Kidney epithelial cell (primary cell): ENCODE results near the gene DHRS7C. TPM values are rescaled to one million over a fixed set of nuclear protein-coding genes. Genes with fewer than 3 reads are reported as not detected.

Experiments used
- DNase-seq: peaks from one replicate; pipeline ENCODE4 v3.0.0-alpha.2; 2010; ENCODE audit warnings: low read depth
- H3K27me3 ChIP-seq: 2 replicates; pipeline ENCODE4 v1.6.0; 2011; ENCODE audit warnings: low read length; ENCODE audit not compliant: control insufficient read depth, insufficient read depth
- H3K36me3 ChIP-seq: 2 replicates; pipeline ENCODE4 v1.5.1; 2011; ENCODE audit warnings: low read length; ENCODE audit not compliant: control insufficient read depth, insufficient read depth
- H3K4me3 ChIP-seq: 2 replicates; pipeline ENCODE4 v1.5.1; 2011; ENCODE audit warnings: low read depth, mild to moderate bottlenecking, control low read depth, low read length
- CTCF ChIP-seq: IDR thresholded peaks from 2 replicates; pipeline ENCODE4 v1.5.1; 2011; ENCODE audit warnings: mild to moderate bottlenecking, moderate library complexity, low read length, control low read depth, inconsistent platforms; ENCODE audit not compliant: insufficient read depth, poor library complexity, severe bottlenecking
- total RNA-seq: library from RNA; depleted of rRNA; stranded (reverse); fragments of >200 nt; gene quantifications from 2 replicates; pipeline ENCODE4 v1.2.3, GENCODE V29; 2015

DHRS7C gene
- total RNA-seq, 1 donor from 2014 or later, result not detected

- no peaks in the 10 kb centered on the region for H3K36me3 ChIP-seq
- no peak for TF ChIP-seq CTCF
- no peak for DNase-seq
- no peaks in the 10 kb centered on the region for H3K27me3 ChIP-seq
- H3K4me3 ChIP-seq, result no peak overlapping the region
These were observed 21.8 kb upstream of the DHRS7C start for GRCh38 chr17:9813166-9813565.

GRCh38 chr17:9811537-9811936 lies 20.1 kb upstream of the DHRS7C start:
- Histone ChIP-seq H3K36me3 (no peaks in the 10 kb centered on the region), H3K27me3 (no peaks in the 10 kb centered on the region), H3K4me3 (no peak overlapping the region)
- TF ChIP-seq CTCF, result no peak
- no peak for DNase-seq

GRCh38 chr17:9811086-9811485 lies 19.7 kb upstream of the DHRS7C start:
- H3K36me3 ChIP-seq, result no peaks in the 10 kb centered on the region
- no peaks in the 10 kb centered on the region for H3K27me3 ChIP-seq
- no peak overlapping the region for H3K4me3 ChIP-seq
- TF ChIP-seq CTCF, result no peak
- DNase-seq, result no peak

GRCh38 chr17:9810100-9810949 lies 18.9 kb upstream of the DHRS7C start:
- H3K27me3 ChIP-seq, result peaks cover 3% of the 10 kb centered on the region
- no peak for TF ChIP-seq CTCF
- H3K36me3 ChIP-seq, result no peaks in the 10 kb centered on the region
- no peak for DNase-seq
- H3K4me3 ChIP-seq, result no peak overlapping the region

- DNase-seq, result no peak
- no peak for TF ChIP-seq CTCF
- Histone ChIP-seq H3K36me3 (no peaks in the 10 kb centered on the region), H3K4me3 (no peak overlapping the region), H3K27me3 (peaks cover 3% of the 10 kb centered on the region)
These were observed 18.0 kb upstream of the DHRS7C start for GRCh38 chr17:9809409-9809808.

- no peak for DNase-seq
- Histone ChIP-seq H3K4me3 (no peak overlapping the region), H3K27me3 (peaks cover 5% of the 10 kb centered on the region), H3K36me3 (no peaks in the 10 kb centered on the region)
- TF ChIP-seq CTCF, result no peak
These were observed 15.3 kb upstream of the DHRS7C start for GRCh38 chr17:9806699-9807098.
